HG03354 (cell line): ENCODE data around the gene IFT25.

Experiments
- ATAC-seq: cut with Tn5 transposase; IDR thresholded peaks from one replicate; pipeline ENCODE4 v1.9.1; 2021; ENCODE audit warnings: mild to moderate bottlenecking; ENCODE audit not compliant: unreplicated experiment, poor library complexity, severe bottlenecking

Gene IFT25

DNA sequence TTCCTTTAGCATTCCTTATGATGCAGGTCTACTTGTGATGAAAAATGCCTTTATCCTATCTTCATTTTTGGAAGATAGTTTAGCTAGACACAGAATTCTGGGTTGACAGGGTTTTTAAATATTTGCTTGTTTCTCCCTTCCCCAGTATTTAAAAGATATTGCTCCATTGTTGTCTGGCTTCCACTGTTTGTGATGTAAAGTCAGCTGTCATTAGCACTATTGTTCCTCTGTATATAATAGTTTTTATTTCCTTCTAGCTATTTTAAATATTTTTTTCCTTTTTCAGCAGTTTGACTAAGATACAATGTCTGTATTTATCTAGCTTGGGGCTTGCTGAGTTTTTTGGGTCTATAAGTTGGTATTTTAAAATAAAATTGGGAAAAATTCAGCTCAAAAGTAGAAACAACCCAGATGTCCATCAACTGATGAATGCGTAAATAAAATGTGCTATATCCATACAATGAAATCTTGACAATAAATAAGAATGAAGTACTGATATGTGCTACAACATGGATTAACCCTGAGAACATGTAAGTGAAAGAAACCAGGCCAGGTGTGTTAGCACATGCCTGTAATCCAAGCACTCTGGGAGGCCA, 11.2 kb downstream of the IFT25 start:
- ATAC-seq, result no peak

DNA sequence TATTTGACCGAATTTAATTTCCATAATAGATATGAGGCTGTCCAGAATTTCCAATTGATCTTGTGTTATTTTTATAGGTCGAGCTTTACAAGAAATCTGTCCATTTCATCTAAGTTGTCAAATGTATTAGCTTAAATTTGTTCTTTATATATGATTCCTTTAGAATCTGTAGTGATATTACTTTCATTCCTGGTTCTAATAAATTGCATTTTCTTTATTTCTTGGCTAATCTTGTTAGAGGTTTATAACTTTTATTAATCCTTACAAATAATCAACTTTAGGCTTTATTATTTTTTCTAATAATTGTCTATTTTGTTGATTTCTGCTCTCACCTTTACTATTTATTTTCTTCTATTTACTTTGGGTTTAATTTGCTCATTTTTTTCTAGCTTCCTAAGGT, 14.0 kb downstream of the IFT25 start:
- no peak for ATAC-seq

DNA sequence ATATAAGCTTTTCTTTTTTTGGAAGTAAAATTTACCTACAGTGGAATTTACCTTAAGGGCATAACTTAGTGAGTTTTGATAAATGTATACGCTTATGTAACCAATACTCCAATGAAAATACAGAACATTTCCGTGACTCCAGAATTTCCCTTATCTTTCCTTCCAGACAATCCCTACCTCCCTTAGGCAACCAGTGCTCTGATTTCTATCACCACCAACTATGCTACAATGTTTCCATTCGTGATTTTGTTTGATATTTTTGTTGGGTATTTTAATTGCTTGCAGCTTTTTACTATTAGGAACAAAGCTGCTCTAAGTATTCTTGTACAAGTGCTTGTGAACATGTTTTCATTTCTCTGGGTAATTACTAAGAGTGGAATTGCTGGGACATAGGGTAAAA, 14.6 kb downstream of the IFT25 start:
- no peak for ATAC-seq

DNA sequence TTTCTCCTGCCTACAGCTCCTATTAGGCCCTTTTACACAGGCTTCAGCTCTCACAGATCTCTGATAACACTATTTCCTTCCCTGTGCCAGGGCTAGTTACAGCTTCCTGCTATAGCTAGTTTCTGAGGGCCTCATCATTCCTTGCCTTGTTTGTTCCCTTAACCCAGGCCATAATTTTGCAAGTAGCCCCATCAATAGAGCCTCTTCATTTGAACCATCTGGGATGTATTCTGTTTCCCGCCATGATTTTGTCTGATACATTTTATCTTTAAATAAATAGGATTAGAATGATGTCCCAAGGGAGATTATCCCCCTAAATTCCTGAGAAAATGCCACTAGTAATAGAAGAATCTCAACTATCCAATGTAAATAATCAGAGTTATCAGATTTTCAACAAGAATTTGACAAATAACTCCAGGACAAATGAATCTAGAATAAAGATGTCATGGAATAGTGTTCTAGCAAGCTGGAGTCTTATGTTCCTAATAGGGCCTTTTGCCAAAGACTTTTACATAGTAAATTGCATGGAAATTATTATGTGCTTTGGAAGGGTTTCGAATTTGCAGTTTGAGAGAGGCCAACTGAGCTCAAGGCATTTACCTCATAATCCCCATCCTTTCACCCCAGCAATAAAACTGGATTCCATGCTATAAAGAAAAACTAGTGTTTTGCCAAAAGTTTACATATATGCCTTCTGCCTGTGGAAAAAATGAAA, 16.1 kb downstream of the IFT25 start:
- ATAC-seq, result no peak

DNA sequence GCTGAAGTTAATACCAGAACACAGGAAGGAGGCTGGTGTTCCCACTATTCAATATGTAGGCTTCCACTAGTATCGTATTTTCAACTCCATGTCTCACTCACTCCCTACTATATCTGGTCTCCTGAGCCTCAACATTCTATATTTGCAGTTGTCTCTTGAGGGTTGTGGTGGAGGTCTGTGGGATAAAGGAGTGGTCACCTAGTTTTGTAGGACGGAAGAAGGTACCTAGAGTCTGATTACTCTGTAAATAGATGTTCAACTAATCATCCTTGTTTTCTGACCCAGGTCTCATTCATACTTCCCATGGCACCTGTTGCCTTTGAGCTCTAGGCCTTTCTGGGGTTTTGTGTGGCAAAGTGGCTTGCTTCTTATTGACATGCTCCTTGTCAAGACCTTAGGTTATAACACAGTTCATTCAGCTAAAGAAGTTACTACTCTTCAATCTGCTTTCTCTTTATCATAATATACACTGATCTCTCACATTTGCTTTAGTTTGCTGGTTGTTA, 18.1 kb downstream of the IFT25 start:
- ATAC-seq, result no peak

DNA sequence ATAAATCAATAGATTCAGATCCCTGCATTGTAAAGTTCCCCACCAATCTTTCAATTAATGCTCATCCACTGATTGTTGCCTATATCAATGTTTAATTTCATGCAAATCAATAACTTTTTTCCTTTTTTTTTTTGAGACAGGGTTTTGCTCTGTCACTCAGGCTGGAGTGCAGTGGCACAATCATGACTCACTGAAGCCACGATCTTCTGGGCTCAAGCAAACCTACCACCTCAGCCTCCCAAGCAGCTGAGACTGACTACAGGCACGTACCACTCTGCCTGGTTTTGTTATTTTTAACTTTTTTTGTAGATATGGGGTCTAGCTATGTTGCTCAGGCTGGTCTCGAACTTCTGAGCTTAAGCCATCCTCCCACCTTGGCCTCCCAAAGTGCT, 25.8 kb downstream of the IFT25 start:
- no peak for ATAC-seq

DNA sequence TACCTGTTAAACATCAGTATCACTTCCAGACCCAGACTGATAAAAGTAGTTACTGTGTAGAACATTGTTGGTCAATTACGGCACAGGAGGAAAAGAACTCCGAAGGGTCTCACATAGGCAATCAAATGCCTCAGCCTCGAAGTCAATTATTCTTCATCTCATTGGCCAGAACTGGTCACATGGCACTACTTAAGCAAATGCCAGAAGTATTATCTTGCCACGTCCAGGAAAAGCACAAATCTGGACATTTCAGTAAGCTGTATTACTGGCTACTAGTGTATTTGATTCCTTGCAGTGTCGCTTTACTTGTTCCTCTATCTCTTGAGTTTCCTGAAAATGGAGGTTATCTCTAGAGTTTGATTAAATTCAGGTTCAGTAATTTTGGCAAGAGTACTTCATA, 27.2 kb downstream of the IFT25 start:
- ATAC-seq, result no peak

DNA sequence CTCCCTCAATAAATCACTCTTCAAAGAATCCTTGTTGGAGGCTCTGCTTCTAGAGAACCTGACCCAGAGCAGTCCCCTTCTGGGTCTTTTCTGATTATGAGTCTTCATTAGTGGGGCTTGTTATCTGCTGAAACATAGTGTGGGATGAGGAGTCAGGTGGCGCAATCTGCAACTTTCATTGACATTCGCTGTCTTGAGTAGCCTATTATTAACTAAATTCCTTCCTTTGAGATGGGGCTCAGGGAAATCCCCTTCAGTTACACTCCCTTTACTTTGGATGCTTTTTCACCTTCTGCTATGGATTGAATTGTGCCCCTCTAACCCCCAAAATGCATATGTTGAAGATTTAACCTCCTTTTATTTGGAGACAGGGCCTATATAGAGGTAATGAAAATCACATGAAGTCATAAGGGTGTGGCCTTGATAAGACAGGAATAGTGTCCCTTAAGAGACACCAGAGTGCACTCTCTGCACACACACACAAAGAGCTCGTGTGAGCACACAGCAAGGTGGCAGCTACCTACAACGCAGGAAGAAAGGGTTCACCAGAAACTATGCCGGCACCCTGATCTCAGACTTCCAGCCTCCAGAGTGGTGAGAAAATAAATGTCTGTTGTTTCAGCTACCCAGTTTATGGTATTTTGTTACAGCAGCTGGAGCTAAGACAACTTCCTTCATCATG, 32.0 kb downstream of the IFT25 start:
- ATAC-seq, result no peak

DNA sequence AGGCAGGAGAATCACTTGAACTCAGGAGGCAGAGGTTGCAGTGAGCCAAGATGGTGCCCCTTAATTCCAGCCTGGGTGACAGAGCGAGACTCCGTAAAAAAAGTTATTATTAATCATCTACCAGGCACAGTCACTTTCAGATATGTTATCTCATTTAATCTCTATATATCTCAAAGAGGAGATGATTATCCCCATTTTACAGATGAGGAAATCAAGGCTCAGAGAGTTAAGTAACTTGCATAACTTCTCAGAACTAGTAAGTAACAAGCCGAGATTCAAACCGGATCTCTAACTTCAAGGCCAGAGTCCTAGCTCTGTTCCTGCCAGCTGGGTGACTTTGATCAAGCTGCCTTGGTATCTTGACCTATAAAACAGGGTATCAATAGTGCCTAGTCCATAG, 34.1 kb downstream of the IFT25 start:
- ATAC-seq, result no peak

DNA sequence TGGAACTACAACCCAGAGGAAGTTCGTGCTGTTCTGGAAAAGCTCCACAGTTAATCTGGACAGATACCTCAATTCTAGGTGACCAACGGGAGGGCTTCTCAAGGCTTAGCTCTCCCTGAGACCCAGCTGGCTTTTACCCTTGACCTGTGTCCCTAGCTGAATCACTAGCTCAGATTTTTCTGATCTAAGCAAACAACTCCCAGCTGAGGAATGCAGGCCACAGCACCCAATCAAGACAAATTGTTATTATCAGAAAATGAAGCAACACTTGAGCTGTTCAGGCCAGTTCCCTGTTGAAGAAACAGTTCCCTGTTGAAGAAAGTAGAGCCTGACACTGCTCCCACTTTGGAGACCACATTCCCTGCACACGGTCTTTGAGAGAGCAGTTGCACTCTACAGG, 35.6 kb downstream of the IFT25 start:
- ATAC-seq, result no peak

DNA sequence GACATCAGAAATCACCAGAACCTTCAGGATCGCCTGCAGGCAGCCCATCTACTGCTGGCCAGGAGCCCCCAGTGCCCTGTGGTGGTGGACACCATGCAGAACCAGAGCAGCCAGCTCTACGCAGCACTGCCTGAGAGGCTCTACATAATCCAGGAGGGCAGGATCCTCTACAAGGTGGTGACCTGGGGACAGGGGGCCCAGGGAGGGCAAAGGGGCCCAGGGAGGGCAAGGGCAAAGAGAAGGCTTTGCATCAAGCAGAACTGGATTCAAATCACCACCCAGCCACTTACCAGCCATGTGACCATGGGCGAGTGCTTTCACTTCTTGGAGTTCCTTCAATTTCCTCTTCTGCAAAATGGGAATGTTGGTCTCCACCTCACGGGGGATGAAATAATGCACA, 39.4 kb downstream of the IFT25 start:
- ATAC-seq, result no peak

DNA sequence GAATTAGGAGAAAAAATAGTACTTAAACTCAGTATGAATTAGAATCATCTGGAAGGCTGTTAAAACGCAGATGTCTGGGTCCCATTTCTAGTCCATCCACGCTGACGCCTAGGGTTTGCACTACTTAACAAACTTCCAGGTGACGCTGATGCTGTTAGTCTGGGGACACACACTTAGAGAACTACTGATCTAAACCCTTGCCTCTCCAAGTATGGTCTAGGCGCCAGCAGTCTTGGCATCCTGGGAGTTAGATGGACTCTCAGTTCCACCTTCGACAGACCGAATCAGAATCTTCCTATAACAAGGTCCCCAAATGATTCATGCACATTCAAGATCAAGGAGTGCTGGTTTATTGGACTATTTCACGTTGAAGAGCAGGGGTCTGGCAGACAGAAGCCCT, 40.0 kb downstream of the IFT25 start:
- no peak for ATAC-seq

DNA sequence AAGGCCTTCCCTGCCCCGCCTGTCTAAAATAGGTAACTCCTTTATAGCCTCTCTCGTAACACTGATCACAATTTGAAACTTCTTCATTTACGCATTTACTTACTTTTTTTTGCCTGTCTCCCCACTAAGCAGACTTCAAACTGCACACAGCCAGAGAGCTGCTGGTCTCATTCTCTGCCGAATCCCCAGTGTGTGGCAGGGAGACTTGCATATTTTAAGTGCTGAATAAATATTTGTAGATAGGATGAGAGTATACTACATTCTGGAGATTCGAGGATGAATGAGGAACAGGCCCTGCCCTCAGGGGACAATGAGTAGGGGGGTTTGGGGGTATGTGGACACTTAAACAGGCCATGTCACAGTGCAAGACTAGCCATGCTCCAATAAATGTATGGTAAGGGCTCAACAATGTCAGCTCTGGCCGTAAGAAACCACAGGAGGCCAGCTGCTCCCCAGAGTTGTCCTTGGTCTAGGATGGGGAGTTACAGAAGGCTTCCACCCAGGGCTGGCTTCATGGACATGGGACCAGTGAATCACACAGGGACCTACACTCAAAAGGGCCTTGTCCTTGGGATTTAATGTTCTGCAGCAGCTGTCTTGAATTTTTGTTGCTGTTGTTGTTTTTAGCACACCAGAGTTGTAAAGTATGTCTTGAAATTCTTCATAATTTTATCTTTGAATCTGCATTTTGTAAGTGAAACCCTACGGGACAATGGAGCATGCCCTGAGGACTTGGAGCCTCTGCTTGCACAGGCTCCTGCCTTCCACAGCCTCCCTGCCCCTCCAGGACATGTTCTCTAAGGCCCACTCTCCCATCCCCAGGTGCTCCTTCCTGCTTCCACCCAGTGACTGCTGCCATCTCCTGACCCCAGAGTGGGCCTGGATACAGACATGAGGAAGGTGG, 43.0 kb downstream of the IFT25 start:
- ATAC-seq, result no peak

DNA sequence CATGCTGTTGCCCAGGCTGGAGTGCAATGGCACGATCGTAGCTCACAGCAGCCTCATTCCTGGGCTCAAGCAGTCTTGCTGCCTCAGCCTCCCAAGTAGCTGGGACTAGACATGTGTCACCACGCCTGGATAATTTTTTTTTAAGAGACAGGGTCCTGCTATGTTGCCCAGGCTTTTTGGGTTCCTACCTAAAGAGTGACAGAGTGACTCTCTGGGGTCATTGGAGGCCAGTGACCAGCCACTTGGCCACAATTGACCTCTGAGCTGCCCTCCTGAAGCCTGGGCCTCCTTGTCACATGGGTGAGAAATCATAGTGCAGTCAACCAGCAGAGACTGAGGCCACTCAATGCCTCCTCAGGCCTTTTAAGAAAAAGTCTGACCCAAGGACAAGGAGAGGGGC, 45.8 kb downstream of the IFT25 start:
- no peak for ATAC-seq

DNA sequence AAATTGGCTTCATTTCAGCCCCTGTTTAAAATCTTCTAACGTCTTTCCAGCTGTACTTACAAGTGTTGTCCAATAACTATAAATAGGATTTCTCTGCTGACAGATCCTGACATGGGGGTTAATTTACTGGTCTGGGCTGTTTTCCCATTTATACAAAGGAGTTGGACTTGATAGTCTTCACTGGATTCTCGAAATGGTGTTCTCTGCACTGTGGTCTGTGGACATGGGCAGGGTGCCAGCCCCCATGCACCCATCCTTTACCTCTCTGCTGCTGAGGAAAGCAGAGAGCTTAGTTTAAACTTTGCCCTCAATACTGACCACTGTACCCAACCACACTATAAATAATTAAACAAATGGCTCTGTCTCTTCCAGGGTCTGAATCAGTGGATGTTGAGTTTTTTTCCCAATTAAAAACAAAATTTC, 46.3 kb downstream of the IFT25 start:
- ATAC-seq, result no peak

DNA sequence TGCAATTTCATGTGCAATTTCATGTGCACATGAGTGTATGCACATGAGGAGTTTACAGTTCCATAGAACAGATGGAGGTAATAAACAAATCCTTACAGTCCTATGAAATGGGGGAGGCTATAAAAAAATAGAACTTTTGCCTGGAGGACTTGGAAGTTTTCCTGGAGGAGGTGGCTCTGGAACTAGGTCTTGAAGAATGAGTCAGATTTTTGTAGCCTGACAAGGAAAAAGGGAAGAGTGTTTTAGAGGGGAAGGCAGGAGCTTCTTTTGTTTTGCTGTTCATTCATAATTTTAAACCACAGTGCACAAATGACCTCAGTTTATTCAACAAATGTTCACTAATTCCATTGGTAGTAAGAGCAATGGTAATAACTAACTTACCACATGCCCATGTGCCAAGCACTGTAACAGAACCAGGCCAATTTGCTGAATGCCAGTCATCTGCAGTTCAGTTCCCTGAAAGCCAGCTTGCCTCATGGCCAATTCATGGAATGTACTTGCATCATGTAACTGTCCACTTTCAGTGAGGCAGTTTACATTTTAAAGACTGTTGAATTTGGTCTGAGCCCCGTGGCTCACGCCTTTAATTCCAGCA, 48.8 kb downstream of the IFT25 start:
- no peak for ATAC-seq

DNA sequence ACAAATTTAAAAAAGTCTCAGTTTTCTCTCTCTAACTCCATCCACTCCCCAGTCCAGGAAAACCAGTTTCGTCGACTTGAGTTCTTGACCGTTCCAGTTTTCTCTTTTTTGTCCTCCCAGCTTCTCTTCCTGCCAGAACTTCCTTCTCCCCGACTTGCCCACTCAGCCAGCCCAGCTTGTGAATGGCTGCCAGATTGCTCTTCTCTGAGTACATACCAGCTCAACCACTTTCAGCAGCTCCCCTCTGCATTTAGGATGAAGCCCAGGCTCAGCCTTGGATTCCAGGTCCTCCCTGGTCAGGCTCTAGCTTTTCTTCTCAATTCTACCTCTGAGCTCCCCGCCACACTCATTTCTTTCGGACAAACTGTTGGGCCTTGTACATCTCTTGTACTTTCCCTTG, 50.1 kb downstream of the IFT25 start:
- ATAC-seq, result no peak

DNA sequence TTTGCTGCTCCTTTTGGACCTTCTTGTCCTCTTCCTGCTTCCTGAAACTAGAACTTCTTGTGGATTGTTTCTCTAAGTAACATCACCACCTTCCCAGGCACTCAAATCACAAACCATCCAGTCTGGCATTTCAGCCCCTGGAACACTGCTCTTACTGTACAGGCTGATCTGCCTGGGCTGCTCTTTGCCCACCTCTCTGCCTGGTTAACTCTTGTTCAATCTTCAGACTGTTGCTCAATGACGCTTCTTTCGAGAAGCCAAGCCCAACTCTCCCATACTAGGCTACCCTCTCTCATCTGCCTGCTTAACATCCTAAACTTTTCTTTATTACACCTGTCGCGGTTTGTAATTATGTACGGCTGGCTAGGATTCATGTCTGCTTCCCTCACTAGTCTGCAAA, 50.9 kb downstream of the IFT25 start:
- no peak for ATAC-seq

DNA sequence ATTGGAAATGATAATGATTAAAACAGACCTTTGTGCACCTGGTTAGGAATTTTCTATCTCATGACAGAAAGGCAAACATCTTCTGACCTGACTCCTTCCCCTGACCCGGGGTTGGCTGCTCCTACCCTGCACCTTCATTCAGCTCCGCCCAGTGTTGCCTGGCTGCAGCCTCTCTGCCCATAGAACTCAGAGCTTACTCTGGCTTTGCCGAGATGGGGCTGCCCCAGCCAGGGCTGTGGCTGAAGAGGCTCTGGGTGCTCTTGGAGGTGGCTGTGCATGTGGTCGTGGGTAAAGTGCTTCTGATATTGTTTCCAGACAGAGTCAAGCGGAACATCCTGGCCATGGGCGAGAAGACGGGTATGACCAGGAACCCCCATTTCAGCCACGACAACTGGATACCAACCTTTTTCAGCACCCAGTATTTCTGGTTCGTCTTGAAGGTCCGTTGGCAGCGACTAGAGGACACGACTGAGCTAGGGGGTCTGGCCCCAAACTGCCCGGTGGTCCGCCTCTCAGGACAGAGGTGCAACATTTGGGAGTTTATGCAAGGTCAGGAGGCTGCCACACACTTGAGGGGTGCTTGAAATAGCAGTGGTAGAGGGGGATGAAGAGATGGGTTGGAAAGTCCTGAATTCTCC, 51.4 kb downstream of the IFT25 start, which contains the start of gene DIO1:
Gene DIO1 (plus strand): TSS at position 189 of the 638 bp plus-strand sequence. CDS start 24 bp downstream, at position 213.
- ATAC-seq, result no peak
